Measurements from ENCODE around the gene GBA2. TPM values are rescaled to one million over a fixed set of nuclear protein-coding genes. Genes with fewer than 3 reads are reported as not detected.
A peak's percentile ranks its signal among the peaks of the same experiment; 100 is the strongest.

Gene GBA2
- total RNA-seq, 6 experiments from 2014 or later = 29.5 to 53.7 (median 35.2) TPM

- DNase-seq (no peak), ATAC-seq (peak; percentile 68 to 80 (median 72))
- no peaks in the 10 kb centered on the region for H3K36me3 ChIP-seq
- no peaks in the 10 kb centered on the region for H3K27me3 ChIP-seq
- H3K4me3 ChIP-seq = peak overlapping the region in 1 of 3 donors; percentile 9
- no peaks in the 10 kb centered on the region for H3K9me3 ChIP-seq
- WGBS (ENCODE audit: insufficient coverage, low coverage, low lambda C conversion rate, missing lambda C conversion rate) = 11% methylated on average over 4 of the region's 4 CpGs
- H3K4me1 ChIP-seq = peaks cover 0 to 29% (median 12%) of the 10 kb centered on the region in 4 donors
- TF ChIP-seq POLR2A (IDR thresholded peaks at IDR 0.05) = no peak
- peak overlapping the region; percentile 4 to 18 (median 7) for H3K27ac ChIP-seq
- intact Hi-C loops (cut with DNase I) = no loop called here
Observed at GRCh38 chr9:35771075-35771433, 22.0 kb upstream of the GBA2 start.

GRCh38 chr9:35769763-35770162 lies 20.7 kb upstream of the GBA2 start:
- no peak overlapping the region for H3K27ac ChIP-seq
- intact Hi-C loops (cut with DNase I) = no loop called here
- 92% methylated on average over 1 of the region's 1 CpG for WGBS (ENCODE audit: insufficient coverage, low coverage, low lambda C conversion rate, missing lambda C conversion rate)
- H3K4me3 ChIP-seq = no peak overlapping the region
- TF ChIP-seq CTCF (IDR thresholded peaks at IDR 0.05) = no peak
- no peak for TF ChIP-seq POLR2A (IDR thresholded peaks at IDR 0.05)
- H3K9me3 ChIP-seq = no peaks in the 10 kb centered on the region
- H3K4me1 ChIP-seq = peaks cover 0 to 20% (median 12%) of the 10 kb centered on the region in 4 donors
- H3K27me3 ChIP-seq = no peaks in the 10 kb centered on the region
- no peaks in the 10 kb centered on the region for H3K36me3 ChIP-seq
- no peak for ATAC-seq
- no peak for DNase-seq

GRCh38 chr9:35767458-35767857 lies 18.4 kb upstream of the GBA2 start:
- intact Hi-C loops (cut with DNase I) = no loop called here
- 88% methylated on average over 1 of the region's 1 CpG for WGBS (ENCODE audit: insufficient coverage, low coverage, low lambda C conversion rate, missing lambda C conversion rate)
- no peaks in the 10 kb centered on the region for H3K9me3 ChIP-seq
- no peak for TF ChIP-seq POLR2A (IDR thresholded peaks at IDR 0.05)
- no peaks in the 10 kb centered on the region for H3K36me3 ChIP-seq
- no peak for DNase-seq
- ATAC-seq = no peak
- no peak overlapping the region for H3K4me3 ChIP-seq
- H3K27ac ChIP-seq = no peak overlapping the region
- H3K4me1 ChIP-seq = peaks cover 0 to 18% (median 11%) of the 10 kb centered on the region in 4 donors
- H3K27me3 ChIP-seq = no peaks in the 10 kb centered on the region

GRCh38 chr9:35766997-35767396 lies 18.0 kb upstream of the GBA2 start:
- TF ChIP-seq CTCF (IDR thresholded peaks at IDR 0.05) (no peak), POLR2A (IDR thresholded peaks at IDR 0.05) (no peak)
- DNase-seq = no peak
- no peak for ATAC-seq
- WGBS (ENCODE audit: insufficient coverage, low coverage, low lambda C conversion rate, missing lambda C conversion rate) = 100% methylated on average over 2 of the region's 2 CpGs
- Histone ChIP-seq H3K4me3 (no peak overlapping the region), H3K9me3 (no peaks in the 10 kb centered on the region), H3K27ac (no peak overlapping the region), H3K27me3 (no peaks in the 10 kb centered on the region), H3K4me1 (peaks cover 0 to 17% (median 9%) of the 10 kb centered on the region in 4 donors), H3K36me3 (no peaks in the 10 kb centered on the region)
- intact Hi-C loops (cut with DNase I) = no loop called here

GRCh38 chr9:35763803-35764202 lies 14.8 kb upstream of the GBA2 start:
- Histone ChIP-seq H3K36me3 (no peaks in the 10 kb centered on the region), H3K9me3 (no peaks in the 10 kb centered on the region), H3K27me3 (no peaks in the 10 kb centered on the region), H3K27ac (no peak overlapping the region), H3K4me3 (no peak overlapping the region), H3K4me1 (peaks cover 0 to 4% (median 0%) of the 10 kb centered on the region in 4 donors)
- intact Hi-C loops (cut with DNase I) = no loop called here
- ATAC-seq (no peak), DNase-seq (no peak)
- TF ChIP-seq CTCF (IDR thresholded peaks at IDR 0.05) (no peak), POLR2A (IDR thresholded peaks at IDR 0.05) (no peak)
- 100% methylated on average over 1 of the region's 1 CpG for WGBS (ENCODE audit: insufficient coverage, low coverage, low lambda C conversion rate, missing lambda C conversion rate)

GRCh38 chr9:35763181-35763580 lies 14.2 kb upstream of the GBA2 start:
- Histone ChIP-seq H3K4me3 (no peak overlapping the region), H3K27ac (no peak overlapping the region), H3K9me3 (no peaks in the 10 kb centered on the region), H3K4me1 (peaks cover 0 to 10% (median 3%) of the 10 kb centered on the region in 4 donors), H3K36me3 (no peaks in the 10 kb centered on the region), H3K27me3 (no peaks in the 10 kb centered on the region)
- ATAC-seq (no peak), DNase-seq (no peak)
- TF ChIP-seq POLR2A (IDR thresholded peaks at IDR 0.05) (no peak), CTCF (IDR thresholded peaks at IDR 0.05) (no peak)
- WGBS (ENCODE audit: insufficient coverage, low coverage, low lambda C conversion rate, missing lambda C conversion rate) = 97% methylated on average over 2 of the region's 2 CpGs
- intact Hi-C loops (cut with DNase I) = no loop called here

Data from right lobe of liver (tissue), 6 donors.